T-helper 1 cell treated with Interleukin-12 subunit alpha and Interleukin-12 subunit beta and Interleukin-4 antibody, amounts not matched to agents 30 ng/mL and 1 ng/mL, for 36 hours (primary cell): ENCODE measurements around the gene CCDC71. TPM values are rescaled to one million over a fixed set of nuclear protein-coding genes. Genes with fewer than 3 reads are reported as not detected.

Source experiments
- intact Hi-C: fragments of 100-400 bp; cut with micrococcal nuclease; formaldehyde crosslinking; loops from one replicate; pipeline ENCODE4 v1.15.1; 2024
- total RNA-seq: library from RNA; stranded (reverse); gene quantifications from 2 replicates; pipeline ENCODE4 v1.2.3, GENCODE V29; 2022

Gene CCDC71
- total RNA-seq, 1 donor from 2014 or later, result 25.1 TPM

- intact Hi-C loops, result loop anchor here (1.0 to 5.0 kb wide), 6 partner anchors 67 to 278 kb away; partner anchors contain the start of genes C3orf62, QARS1, QRICH1 and USP4
Measured at GRCh38 chr3:49171119-49171774, 5.1 kb upstream of the CCDC71 start, which contains the start of gene KLHDC8B. Gene KLHDC8B (plus strand): TSS chr3:49171598. CDS start chr3:49172770, 1,172 bp downstream.

GRCh38 chr3:49170744-49171118 lies 4.6 kb upstream of the CCDC71 start:
- intact Hi-C loops, result loop anchor here (1.0 to 5.0 kb wide), 6 partner anchors 66 to 279 kb away; partner anchors contain the start of genes C3orf62, QARS1, QRICH1 and USP4

- intact Hi-C loops, result loop anchor here (1.0 to 2.0 kb wide), 4 partner anchors 73 to 690 kb away; partner anchors contain the start of genes DAG1, QRICH1 and TRAIP
Measured at GRCh38 chr3:49166752-49167556, 823 bp upstream of the CCDC71 start.

GRCh38 chr3:49164983-49165720 lies 979 bp downstream of the CCDC71 start:
- intact Hi-C loops, result loop anchor here (1.0 kb wide), 2 partner anchors 8 to 45 kb away; partner anchors contain the start of gene USP19

- intact Hi-C loops, result no loop called here
Measured at GRCh38 chr3:49163609-49164008, 2.5 kb downstream of the CCDC71 start.

- intact Hi-C loops, result no loop called here
Measured at GRCh38 chr3:49162751-49163419, 3.2 kb downstream of the CCDC71 start.

GRCh38 chr3:49161808-49162530 lies 4.2 kb downstream of the CCDC71 start:
- intact Hi-C loops, result no loop called here

GRCh38 chr3:49161197-49161596 lies 4.9 kb downstream of the CCDC71 start:
- intact Hi-C loops, result no loop called here

- intact Hi-C loops, result loop anchor here (1.0 kb wide), 5 partner anchors 38 to 421 kb away; partner anchors contain the start of genes QARS1, QRICH1 and USP19
Measured at GRCh38 chr3:49158792-49159191, 7.3 kb downstream of the CCDC71 start.

GRCh38 chr3:49158103-49158709 lies 7.9 kb downstream of the CCDC71 start:
- intact Hi-C loops, result loop anchor here (1.0 kb wide), 5 partner anchors 38 to 421 kb away; partner anchors contain the start of genes QARS1, QRICH1 and USP19

GRCh38 chr3:49157289-49157688 lies 8.8 kb downstream of the CCDC71 start:
- intact Hi-C loops, result loop anchor here (1.0 kb wide), 1 partner anchor 8 kb away; no protein-coding TSS in a partner anchor

GRCh38 chr3:49153349-49153912 lies 12.7 kb downstream of the CCDC71 start:
- intact Hi-C loops, result no loop called here

- intact Hi-C loops, result no loop called here
Measured at GRCh38 chr3:49151610-49152009, 14.5 kb downstream of the CCDC71 start.

GRCh38 chr3:49148159-49148558 lies 18.0 kb downstream of the CCDC71 start:
- intact Hi-C loops, result no loop called here

- intact Hi-C loops, result no loop called here
Measured at GRCh38 chr3:49140080-49140479, 26.1 kb downstream of the CCDC71 start.

GRCh38 chr3:49135499-49135898 lies 30.6 kb downstream of the CCDC71 start:
- intact Hi-C loops, result no loop called here

- intact Hi-C loops, result no loop called here
Measured at GRCh38 chr3:49134471-49135265, 31.5 kb downstream of the CCDC71 start.

- intact Hi-C loops, result no loop called here
Measured at GRCh38 chr3:49133226-49133951, 32.7 kb downstream of the CCDC71 start.
